EL (cell line): ENCODE data around the gene NDUFA3.

Source experiments
- DNase-seq: peaks from one replicate; pipeline ENCODE4 v3.0.0-alpha.2; 2016

Gene NDUFA3

DNA sequence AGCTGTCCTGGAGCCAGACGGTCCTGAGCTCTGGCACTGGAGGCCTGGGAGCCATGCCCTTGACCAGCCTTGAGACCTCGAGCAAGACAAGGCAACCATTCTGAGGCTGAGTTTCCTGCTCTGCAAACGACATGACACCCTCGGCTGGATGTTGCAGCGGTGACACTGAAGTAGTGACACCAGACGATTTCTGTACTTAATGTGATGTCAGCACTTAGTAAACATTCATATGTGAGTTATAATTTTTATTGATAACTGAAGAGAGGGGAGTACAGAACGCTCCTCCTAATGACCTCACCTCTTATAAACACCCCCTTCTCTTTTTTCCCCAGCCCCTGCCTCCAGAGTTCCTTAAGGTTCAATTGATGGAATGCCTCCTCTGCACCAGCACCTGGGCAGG lies 5.8 kb downstream of the NDUFA3 start:
- no peak for DNase-seq

DNA sequence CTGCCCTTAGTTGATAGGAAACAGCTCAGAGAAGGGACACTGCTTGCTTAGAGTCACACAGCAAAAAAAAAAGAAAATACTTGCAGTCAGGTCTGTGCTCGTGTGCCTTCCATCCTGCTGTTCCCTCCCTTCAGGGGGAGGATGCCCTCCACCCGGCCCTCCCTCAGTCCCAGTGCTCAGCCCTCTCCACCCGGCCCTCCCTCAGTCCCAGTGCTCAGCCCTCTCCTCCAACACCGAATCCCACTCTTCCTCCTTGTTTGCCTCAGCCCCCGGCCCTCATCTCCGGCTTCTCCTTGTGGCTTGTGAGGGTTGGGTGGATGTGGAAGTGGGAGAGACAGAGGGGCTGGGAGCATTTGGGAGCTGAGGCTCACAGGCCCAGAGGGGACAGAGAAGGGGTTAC lies 7.0 kb downstream of the NDUFA3 start:
- no peak for DNase-seq

DNA sequence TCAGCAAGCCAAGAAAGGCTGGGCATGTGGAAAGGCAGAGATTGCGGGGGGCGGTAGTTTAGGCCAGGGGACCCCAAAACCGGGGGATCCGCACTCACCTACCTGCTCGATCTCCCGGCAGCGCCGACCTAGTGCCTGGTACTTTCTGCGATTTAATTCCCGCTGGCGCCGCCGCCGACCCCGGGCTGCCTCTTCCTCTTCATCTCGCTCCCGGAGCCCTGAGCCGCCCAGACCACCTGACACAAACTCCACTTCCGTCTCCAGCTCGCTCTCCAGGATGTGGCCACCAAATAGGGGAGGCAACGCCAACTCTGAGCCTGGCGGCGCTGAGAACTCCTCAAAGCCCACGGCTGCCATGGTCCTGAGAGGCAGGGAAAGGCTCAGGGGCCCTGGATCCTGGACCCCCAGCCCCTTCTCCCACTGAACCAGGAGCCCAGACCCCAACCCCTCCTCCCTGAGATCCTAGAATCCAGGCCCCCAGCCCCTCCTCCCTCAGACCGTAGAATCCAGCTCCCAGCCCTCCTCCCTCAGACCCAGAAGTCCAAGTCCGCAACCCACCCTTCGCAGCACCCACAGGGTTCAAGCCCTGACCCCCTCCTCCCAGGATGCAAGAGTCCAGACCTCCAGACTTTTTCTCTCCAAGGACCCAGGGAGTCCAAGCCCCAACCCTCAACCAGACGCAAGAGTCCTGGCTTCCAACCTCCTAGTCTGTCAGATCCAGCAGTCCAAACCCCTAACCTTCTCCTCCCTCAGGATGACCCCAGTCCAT lies 11.9 kb downstream of the NDUFA3 start:
- peak; percentile 52 for DNase-seq

DNA sequence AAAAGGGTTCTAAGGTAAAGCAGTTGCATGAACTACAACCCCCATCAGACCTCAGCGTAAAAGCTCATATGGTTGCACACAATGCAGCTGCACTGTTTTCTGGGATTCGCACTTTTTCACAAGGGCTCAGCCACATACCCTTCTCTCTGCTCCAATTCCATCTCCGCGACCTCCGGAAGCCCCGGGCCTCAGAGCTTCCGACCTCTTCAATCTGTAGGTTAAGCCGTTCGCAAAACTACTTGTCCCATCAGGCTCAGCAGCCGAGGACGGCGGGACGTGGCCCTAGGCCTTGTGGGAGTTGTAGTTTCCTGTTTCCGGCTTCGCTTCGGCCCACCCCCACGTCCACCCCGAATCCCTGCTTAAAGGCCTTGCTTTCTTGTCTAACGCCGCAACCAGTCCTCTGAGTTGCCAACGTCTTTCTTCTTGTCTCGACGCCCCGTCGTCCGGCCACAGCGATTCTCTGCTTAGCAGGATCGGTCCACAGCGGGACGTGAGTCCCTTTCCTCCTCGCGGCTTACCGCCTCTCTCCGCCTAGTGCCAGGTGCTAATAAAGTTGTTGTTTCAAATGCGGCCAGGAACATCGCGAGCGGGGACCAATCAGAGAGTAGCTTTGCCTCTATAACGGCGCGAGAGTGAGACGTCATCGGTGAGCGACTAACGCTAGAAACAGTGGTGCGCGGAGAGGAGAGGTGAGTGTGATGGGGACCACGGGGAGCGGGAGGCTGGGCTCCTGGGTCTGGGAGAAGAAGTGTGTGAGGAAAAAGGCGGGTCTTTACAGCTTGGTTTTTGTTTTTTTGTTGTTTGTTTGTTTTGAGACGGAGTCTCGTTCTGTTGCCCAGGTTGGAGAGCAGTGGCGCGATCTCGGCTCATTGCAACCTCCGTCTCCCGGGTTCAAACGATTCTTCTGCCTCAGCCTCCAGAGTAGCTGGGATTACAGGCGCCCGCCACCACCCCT lies 12.7 kb downstream of the NDUFA3 start, which contains the start of the genes PRPF31 and TFPT:
TSS of gene PRPF31 (plus strand) at position 646 of the 955 bp plus-strand sequence. CDS start 2,525 bp downstream, outside the sequence.
TSS of gene TFPT (minus strand) at position 549 of the 955 bp plus-strand sequence. CDS start at position 161, 388 bp downstream.
- DNase-seq: peak; percentile 98

DNA sequence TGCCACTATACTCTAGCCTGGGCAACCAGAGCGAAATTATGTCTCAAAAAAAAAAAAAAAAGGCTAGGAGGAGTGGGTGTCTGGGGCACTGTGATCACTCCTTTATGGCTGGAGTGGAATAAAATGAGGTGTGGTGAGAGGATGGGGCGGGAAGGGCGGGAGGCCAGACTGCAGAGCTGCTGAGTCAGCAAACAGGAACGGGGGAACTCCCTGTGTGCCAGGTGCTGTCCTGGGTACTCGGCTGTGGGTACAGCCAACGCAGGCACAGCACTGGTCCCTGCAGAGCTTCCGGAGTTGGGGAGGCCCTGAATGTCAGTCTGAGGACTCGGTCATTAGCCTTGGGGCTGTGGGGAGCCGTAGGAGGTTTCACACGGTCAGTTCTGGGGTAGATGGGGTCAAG lies 18.6 kb downstream of the NDUFA3 start:
- DNase-seq: no peak

DNA sequence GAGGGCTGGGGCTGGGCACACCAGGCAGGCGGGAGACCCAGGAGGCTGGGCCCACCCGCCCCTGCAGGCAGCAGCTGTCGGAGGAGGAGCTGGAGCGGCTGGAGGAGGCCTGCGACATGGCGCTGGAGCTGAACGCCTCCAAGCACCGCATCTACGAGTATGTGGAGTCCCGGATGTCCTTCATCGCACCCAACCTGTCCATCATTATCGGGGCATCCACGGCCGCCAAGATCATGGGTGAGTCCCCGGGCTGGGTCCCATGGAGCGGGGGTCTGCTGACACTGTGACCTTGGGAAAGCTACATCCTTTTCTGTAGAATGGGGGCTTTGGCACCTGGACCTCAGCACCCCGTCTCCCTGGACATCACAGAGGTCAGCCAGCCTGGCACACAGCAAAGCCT lies 21.0 kb downstream of the NDUFA3 start:
- no peak for DNase-seq

DNA sequence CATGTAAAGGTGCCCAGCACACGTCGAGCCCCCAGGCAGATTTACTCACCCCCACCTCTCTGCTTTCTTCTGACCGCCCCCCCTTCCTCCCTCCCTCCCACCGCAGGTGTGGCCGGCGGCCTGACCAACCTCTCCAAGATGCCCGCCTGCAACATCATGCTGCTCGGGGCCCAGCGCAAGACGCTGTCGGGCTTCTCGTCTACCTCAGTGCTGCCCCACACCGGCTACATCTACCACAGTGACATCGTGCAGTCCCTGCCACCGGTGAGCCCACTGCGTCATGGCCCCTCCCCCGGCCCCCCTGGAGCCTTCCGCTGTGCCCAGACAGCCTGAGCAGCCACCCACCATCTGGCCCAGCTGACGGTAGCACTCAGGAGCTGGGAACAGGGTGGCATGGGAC lies 21.7 kb downstream of the NDUFA3 start:
- no peak for DNase-seq

DNA sequence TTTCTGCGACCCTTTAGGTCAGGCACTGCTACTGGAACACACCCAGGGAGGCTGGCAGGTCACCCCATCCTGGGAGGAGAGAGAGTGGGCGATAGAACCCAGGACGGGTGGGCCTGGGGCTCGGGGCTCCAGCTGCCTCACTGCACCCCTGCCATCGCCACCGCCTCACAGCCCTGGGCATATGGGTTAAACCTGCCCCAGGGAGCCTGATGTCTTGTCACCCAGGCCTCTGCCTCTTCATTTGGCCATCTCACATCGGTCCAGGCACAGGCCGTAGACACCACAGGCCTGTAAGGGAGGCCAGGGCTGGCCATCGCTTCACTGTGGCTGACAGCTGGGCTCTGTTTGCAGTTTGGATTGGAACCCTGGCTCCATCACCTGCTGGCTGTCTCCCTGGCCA lies 23.1 kb downstream of the NDUFA3 start:
- no peak for DNase-seq

DNA sequence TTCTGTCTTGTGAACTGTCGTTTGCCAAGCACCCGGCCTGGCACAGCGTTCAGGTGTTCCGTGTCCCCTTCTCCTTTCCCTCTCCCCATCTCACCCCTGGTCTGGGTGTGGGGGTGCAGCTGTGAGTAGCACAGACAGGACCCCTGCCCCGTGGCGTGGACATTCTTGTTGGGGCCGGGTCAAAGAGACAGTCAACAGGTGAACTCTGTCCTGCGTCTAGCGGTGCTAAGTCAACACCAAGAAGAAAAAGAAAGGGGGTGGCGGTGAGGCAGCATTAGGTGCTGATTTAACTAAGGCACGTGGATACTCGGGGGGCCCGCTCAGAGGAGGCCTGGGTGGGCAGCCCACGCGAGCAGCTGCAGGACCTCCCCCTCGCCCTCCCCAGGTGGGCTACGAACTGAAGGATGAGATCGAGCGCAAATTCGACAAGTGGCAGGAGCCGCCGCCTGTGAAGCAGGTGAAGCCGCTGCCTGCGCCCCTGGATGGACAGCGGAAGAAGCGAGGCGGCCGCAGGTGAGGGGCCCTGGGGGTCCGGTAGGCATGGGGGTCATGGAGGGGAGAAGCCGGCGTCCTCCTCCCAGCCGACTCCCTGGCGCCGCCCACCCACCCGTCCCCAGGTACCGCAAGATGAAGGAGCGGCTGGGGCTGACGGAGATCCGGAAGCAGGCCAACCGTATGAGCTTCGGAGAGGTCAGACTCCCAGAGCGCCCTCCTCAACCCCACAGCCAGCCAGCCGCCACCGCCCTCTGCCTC lies 25.2 kb downstream of the NDUFA3 start:
- no peak for DNase-seq

DNA sequence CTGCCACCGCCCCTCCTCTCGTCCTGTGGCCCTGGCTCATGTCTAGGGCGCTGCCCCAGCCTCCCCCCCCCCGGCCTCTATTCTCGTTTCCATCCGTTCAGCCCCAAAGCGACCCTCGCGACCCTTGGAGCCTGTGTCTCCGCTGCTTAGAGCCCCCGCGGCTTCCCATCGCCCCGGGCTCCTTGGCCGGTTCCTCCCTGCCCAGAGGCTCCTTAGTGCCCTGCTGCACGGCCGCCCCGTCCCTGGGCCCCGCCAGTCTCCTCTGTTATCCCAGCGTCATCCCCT lies 25.7 kb downstream of the NDUFA3 start:
- DNase-seq: no peak

DNA sequence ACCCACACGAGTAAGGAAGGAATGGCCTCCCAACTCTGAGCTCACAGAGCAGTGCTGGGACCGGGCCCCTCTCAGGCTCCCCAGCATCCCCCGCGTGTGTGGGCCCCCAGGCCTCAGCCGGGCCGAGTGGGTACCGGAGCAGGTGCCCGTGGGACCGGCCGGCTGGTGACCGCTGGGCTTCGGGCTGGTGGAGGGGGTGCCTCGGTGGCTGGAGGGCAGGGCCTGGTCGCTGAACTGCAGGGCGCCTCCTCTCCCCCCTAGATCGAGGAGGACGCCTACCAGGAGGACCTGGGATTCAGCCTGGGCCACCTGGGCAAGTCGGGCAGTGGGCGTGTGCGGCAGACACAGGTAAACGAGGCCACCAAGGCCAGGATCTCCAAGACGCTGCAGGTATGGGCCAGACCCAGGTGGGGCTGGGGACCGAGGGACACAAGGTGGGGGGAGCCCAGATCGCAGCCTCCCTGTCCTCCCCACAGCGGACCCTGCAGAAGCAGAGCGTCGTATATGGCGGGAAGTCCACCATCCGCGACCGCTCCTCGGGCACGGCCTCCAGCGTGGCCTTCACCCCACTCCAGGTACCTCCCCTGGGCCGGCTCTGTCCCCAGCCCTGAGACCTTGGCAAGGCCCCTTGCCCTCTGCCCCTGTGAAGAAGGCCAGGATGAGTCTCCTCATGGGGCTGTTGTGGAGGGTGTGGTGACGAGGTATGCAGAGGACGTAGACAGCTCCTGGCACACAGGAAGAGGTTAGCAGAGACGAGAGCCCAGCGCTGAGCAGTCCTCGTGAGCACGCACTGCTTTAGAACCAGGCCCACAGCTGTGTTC lies 26.4 kb downstream of the NDUFA3 start:
- no peak for DNase-seq

DNA sequence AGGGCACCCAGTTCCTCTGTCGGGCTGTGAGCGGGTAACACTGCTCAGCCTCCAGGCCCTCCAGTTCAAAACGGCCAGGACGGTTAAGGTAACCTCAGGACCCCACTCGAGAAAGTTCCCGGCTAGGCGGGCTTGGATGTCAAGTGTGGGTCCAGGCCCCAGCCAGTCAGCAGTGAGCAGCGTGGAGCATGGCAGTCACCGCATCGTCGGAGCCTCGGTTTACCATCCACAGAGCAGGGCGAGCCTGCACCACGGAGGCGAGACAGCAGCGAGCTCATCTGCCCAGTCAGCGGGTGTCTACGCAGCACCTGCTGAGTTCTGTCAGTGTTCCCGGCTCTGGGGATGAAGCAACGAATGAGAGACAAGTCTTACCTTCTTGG lies 27.0 kb downstream of the NDUFA3 start:
- no peak for DNase-seq

DNA sequence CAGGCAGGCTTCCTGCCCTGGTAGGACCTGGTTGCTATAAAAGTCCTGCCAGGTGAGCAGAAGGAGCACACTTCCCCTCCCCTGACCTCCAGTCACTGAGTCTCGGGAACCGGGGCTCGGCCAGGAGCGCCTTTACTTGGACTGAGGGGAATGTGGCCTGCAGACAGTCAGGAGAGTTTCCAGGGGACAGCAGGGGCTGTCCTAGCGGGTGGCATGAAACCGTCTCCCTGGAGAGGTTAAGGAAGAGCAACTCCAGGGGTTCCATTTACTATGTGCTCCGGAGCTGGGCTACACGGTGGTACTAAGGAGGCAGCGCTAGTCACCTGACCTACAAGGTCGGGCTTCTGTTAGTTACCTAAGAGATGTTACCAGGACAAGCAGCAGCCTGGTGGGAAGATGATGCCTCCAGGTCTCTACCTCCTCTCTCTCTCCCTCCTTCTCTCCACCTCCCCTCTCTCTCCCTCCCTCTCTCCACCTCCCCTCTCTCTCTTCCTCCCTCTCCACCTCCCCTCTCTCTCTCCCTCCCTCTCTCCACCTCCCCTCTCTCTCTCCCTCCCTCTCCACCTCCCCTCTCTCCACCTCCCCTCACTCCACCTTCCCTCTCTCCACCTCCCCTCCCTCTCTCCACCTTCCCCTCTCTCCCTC lies 30.8 kb downstream of the NDUFA3 start:
- peak; percentile 34 for DNase-seq

DNA sequence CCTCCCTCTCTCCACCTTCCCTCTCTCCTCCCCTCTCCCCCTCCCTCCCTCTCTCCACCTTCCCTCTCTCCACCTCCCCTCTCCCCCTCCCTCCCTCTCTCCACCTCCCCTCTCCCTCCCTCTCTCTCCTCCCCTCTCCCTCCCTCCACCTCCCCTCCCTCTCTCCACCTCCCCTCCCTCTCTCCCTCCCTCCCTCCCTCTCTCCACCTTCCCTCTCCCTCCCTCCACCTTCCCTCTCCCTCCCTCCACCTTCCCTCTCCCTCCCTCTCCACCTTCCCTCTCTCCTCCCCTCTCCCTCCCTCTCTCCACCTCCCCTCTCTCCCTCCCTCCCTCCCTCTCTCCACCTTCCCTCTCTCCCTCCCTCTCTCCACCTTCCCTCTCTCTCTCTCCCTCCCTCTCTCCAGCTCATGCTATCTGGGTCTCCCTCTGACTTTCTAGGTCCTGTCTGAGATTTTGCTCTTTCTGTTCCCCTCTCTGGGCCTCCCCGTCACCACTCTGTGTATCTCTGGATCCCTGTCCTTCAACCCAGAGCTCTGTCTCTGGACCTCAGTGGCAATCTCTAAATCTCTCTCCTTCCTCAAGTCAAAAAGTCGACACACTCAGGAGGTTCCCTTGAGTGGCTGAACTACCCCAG lies 31.4 kb downstream of the NDUFA3 start:
- DNase-seq: no peak

DNA sequence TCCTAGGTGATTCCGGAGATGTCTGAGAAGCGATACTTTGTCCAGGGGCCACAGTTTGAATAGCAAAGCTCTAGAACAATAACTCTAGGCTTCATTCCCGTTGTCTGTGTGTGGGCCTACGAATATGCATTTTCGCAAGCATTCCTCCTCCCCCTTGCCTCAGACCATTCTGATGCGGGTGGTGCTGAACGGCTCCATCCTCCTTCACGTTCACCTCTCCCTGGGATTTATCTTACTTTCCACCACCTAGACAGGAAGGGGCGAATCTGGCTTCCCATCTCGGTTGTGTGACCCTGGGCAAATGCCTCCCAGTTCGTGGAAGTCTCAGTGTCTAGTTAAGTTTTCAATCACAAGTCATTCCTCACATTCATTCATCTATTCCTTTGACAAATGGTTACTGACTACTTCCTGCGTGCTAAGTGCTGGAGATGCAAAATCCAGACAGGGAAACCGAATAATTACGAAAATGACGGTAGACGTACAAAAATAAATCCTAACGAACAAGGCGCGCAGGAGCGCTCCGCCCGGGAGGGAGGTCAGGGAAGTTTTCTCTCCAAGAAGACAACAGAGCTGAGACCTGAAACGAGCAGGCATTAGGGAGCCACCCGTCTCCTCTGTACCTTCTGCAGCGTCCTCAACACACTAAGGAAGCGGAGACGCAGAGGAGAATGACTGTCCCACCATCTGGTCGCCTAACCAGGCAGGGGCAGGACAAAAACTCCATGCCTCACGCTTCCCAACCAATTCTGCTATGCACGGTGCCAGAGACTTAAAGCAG lies 33.6 kb downstream of the NDUFA3 start:
- DNase-seq: no peak

DNA sequence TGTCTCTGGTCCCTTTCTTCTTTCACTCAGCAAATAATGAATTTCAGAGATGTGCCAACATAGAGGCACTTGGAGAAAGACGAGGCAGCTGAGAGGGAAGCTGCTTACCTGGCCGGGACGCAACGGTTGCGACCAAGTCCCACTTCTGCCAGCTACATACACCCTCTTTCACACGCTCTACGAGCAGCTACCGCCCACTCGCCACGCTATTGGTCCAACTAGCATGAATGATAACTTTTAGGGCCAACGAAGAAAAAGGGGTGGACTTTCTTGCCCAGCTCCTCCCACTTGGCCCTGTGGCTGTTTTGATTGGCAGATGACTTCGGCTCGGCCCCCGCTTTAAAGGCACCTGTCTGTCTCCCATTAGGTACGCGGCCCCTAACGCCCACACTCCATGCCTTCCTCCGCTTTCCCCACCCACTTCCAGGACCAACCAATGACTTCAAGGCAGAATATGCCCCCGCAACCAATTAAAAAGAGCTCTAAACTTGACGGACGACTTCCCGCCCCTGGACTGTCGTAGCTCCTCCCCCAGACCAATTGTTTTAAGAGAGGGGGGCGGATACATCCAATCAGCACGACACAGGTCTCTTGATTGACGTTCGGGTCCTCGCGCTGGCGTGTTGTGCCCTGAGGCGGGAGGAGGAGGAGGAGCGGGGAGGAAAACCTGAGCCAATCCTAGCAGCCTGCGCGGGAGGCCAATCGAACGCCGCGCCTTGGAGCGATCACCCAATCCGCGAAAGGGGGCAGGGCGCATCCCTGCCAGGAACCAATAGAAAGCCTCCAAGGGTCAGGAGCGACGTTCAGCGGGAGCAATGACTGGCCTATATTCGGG lies 34.4 kb downstream of the NDUFA3 start:
- peak; percentile 100 for DNase-seq

DNA sequence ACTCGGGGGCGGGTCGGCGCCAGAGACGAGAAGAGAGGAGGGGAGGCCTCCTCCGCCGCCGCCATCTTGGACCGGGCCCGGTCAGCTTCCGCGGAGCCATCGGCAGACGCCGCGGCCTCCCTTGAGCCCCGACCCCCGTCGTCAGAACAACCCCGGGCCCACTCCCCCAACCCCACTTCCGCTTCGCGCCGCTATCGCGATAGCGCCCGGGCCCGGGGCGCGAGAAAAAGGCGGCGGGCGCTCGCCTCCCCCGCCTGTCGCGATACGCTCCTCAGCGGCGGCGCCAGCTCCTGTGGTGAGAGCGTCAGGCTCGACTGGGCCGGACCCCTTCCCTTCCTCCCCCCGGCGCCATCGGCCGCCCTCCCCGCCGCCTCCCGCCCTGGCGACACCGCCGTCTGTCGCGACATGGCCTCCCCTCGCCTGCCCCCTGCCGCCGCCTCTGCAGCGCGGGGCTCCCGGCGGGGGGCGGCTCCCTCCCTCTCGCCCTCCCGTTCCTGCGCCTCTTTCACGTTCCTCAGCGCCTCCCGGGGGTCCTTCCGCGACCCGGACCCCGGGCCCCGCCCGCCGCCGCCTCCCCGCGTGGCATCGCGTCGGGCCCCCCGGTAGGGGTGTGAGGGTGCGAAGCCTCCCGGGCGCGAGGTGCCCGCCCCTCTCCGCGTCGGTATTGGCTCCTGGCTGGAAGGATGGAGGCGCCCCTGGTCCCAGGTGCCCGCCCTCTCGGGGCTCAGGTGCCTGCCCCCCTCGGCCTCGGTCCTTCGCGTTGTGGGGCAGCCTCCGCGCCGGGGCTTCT lies 35.2 kb downstream of the NDUFA3 start, which contains the start of gene CNOT3:
TSS of gene CNOT3 (plus strand) at position 64 of the 790 bp plus-strand sequence. CDS start 5,217 bp downstream, outside the sequence.
- DNase-seq: no peak

DNA sequence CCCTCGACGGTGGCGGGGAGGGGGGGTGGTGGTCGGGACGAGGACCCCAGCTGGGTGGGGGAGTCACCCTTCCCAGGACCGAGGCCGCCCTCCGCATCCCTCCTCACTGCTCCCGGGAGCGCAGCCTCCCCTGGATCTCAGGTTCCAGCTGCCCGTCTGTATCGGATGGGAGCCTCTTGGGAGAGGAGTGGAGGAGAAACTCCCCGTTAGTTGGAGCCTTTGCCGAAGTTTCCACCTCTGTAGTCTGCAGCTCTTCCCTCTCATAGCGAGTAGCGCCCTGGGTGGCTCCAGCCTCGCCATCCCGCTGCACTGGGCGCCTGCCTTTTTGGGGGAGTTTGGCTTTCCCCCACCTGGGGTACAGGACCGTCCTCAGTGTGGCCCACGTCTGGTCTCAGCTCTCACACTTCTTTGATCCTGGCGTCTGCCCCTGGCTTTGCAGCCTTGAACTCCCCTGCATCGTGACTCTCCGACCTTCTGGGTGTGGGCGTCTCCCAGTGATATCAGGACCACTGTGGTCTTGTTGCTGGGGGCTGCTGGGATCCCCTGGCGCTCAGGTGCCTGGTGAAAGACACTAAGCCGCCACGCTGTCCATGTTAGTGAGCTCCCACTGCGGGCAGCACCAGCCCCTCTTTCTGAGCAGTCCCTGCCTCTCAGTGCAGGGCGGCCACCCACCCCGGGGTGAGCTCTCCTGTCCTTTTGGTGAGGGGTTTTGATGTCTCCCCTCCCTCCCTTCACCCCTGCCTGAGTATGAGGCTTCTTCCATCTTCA lies 36.0 kb downstream of the NDUFA3 start:
- DNase-seq: no peak
